ENCODE data around the gene FNDC5. TPM values are rescaled to one million over a fixed set of nuclear protein-coding genes. Genes with fewer than 3 reads are reported as not detected.

FNDC5 gene
- polyA plus RNA-seq, 1 of the 3 experiments (the other 2 are of a cell fraction) = 0.59 TPM

DNA sequence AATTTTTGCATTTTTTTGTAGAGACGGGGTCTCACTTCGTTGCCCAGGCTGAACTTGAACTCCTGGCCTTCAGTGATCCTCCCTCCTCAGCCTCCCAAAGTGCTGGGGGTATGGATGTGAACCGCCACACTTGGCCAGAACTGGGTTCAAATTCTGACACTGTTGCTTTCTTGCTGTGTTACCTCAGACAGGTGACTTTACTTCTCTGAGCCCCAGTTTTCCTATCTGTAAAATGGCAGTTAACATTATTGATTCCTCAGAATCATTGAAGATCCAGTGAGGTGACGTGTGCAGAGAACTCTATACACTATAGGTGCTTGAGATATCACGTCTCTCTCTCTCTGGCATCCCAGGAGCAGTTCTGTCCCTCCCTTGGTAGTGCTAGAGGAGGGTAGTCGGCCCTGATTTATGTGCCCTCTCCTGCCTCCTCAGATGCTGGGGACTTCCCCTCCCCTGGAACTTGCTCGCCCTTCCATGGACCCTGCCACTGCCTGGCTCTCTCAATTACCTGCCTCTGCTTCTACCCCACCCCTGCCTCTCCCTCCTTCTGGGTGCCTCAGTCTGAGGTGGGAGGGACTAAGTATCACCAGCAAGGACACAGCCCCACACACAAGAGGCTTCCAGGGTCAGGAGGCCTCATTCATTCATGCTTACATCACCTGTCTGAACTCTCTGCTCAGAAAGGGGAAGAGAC, 12.8 kb upstream of the FNDC5 start:
- H3K9me2 ChIP-seq = no peaks in the 10 kb centered on the region
- H3K4me1 ChIP-seq (ENCODE audit: control insufficient read depth in 1 of 2, insufficient read depth in 2 of 2, low read depth in 1 of 2, low read length in 1 of 2) = peaks cover 0 to 4% of the 10 kb centered on the region in 2 experiments; a peak in 1 of 4 replicates
- POLR2A ChIA-PET = no interaction called here
- H3K4me3 ChIP-seq (ENCODE audit: low read depth in 2 of 2, low read length in 1 of 2) = no peak overlapping the region
- H3K36me3 ChIP-seq (replicated peaks in 1 of 2; ENCODE audit: control insufficient read depth in 1 of 2, insufficient read depth in 2 of 2, low read length in 1 of 2) = no peaks in the 10 kb centered on the region
- H4K20me1 ChIP-seq (ENCODE audit: insufficient read depth) = 0 out of 2 replicates have a peak, but pooled peaks cover 4% of the 10 kb centered on the region
- no peak overlapping the region for H3K9ac ChIP-seq
- no peak for DNase-seq
- CTCF ChIA-PET = interaction anchor here (2.9 to 9.0 kb wide), 3 partner anchors 7 to 12 kb away, joined by 13 to 46 read pairs (median 37); partner anchors contain the start of gene FNDC5
- no peak overlapping the region for H2AFZ ChIP-seq (ENCODE audit: low read depth)
- no peaks in the 10 kb centered on the region for H3K79me2 ChIP-seq (ENCODE audit: insufficient read depth)
- TF ChIP-seq FOXM1 (IDR thresholded peaks at IDR 0.05; ENCODE audit: low read depth) (no peak), TAF1 (IDR thresholded peaks at IDR 0.05; ENCODE audit: borderline replicate concordance, low read depth, low read length) (no peak)
- WGBS (ENCODE audit: low lambda C conversion rate) = 66% methylated on average over 7 of the region's 7 CpGs
- H3F3A ChIP-seq (replicated peaks; ENCODE audit: insufficient read depth) = no peaks in the 10 kb centered on the region
- H3K9me3 ChIP-seq = no peaks in the 10 kb centered on the region
- no peak overlapping the region for H3K27ac ChIP-seq (ENCODE audit: low read depth in 2 of 2, low read length in 1 of 2)
- no peaks in the 10 kb centered on the region; the same call in 1 of the 2 replicates for H3K27me3 ChIP-seq (ENCODE audit: insufficient read depth)
- no peak overlapping the region for H3K4me2 ChIP-seq

GRCh38 chr1:32881871-32882850, 11.4 kb upstream of the FNDC5 start:
- H4K20me1 ChIP-seq (ENCODE audit: insufficient read depth) = 0 out of 2 replicates have a peak, but pooled peaks cover 4% of the 10 kb centered on the region
- ChIA-PET CTCF (interaction anchor here (1.0 to 2.9 kb wide), 4 partner anchors 10 to 204 kb away, joined by 4 to 15 read pairs (median 10); no protein-coding TSS in a partner anchor), POLR2A (no interaction called here)
- TF ChIP-seq EZH2phosphoT487 (IDR thresholded peaks at IDR 0.05; ENCODE audit: borderline replicate concordance, low read depth) (no peak), PBX3 (IDR thresholded peaks at IDR 0.05) (no peak), RFX5 (IDR thresholded peaks at IDR 0.05; ENCODE audit: low read length) (no peak), GATA2 (CRISPR knock-in tag; IDR thresholded peaks at IDR 0.05) (no peak), RXRA (IDR thresholded peaks at IDR 0.05; ENCODE audit: borderline replicate concordance, low read depth) (no peak), USF1 (IDR thresholded peaks at IDR 0.05; ENCODE audit: borderline replicate concordance, low read depth) (no peak), REST (IDR thresholded peaks at IDR 0.05; ENCODE audit: low read depth, low read length) (no peak), NFIC (IDR thresholded peaks at IDR 0.05; ENCODE audit: borderline replicate concordance) (no peak), ZBTB33 (IDR thresholded peaks at IDR 0.05; ENCODE audit: borderline replicate concordance, low read depth) (no peak), TCF12 (IDR thresholded peaks at IDR 0.05) (no peak)
- H3K4me1 ChIP-seq (ENCODE audit: control insufficient read depth in 1 of 2, insufficient read depth in 2 of 2, low read depth in 1 of 2, low read length in 1 of 2) = peaks cover 0 to 16% of the 10 kb centered on the region in 2 experiments; a peak in 1 of 4 replicates
- peak; percentile 53 for DNase-seq
- H3K36me3 ChIP-seq (replicated peaks in 1 of 2; ENCODE audit: control insufficient read depth in 1 of 2, insufficient read depth in 2 of 2, low read length in 1 of 2) = no peaks in the 10 kb centered on the region
- H3K4me3 ChIP-seq (ENCODE audit: low read depth in 2 of 2, low read length in 1 of 2) = no peak overlapping the region
- no peaks in the 10 kb centered on the region for H3F3A ChIP-seq (replicated peaks; ENCODE audit: insufficient read depth)
- H3K9ac ChIP-seq = no peak overlapping the region
- no peak overlapping the region for H2AFZ ChIP-seq (ENCODE audit: low read depth)
- no peak overlapping the region for H3K4me2 ChIP-seq
- no peaks in the 10 kb centered on the region for H3K79me2 ChIP-seq (ENCODE audit: insufficient read depth)
- 61% methylated on average over 18 of the region's 22 CpGs for WGBS (ENCODE audit: low lambda C conversion rate)
- no peak overlapping the region for H3K27ac ChIP-seq (ENCODE audit: low read depth in 2 of 2, low read length in 1 of 2)
- H3K27me3 ChIP-seq (ENCODE audit: insufficient read depth) = no peaks in the 10 kb centered on the region; the same call in 1 of the 2 replicates
- no peaks in the 10 kb centered on the region for H3K9me3 ChIP-seq
- no peaks in the 10 kb centered on the region for H3K9me2 ChIP-seq

Measured in SK-N-SH (cell line).